Stimulated activated naive CD8-positive, alpha-beta T cell treated with anti-CD3 and anti-CD28 coated beads, Interleukin-15, Interleukin-2, amounts not matched to agents 100 ng/mL and 50 ng/mL, for 24 hours (primary cell): ENCODE data around the gene ECSIT.

Experiments
- H3K27ac Mint-ChIP-seq: one replicate; pipeline ENCODE4 v1.8.0; 2021; ENCODE audit warnings: mild to moderate bottlenecking, mixed read lengths
- H3K27me3 Mint-ChIP-seq: one replicate; pipeline ENCODE4 v1.8.0; 2021; ENCODE audit warnings: mixed read lengths
- H3K36me3 Mint-ChIP-seq: one replicate; pipeline ENCODE4 v1.8.0; 2021; ENCODE audit warnings: low read depth, mixed read lengths
- H3K4me1 Mint-ChIP-seq: one replicate; pipeline ENCODE4 v1.8.0; 2021; ENCODE audit warnings: low read depth, mixed read lengths
- H3K4me3 Mint-ChIP-seq: one replicate; pipeline ENCODE4 v1.8.0; 2021; ENCODE audit warnings: mild to moderate bottlenecking, mixed read lengths
- H3K9me3 Mint-ChIP-seq: one replicate; pipeline ENCODE4 v1.8.0; 2021; ENCODE audit warnings: mixed read lengths

The ECSIT gene

DNA sequence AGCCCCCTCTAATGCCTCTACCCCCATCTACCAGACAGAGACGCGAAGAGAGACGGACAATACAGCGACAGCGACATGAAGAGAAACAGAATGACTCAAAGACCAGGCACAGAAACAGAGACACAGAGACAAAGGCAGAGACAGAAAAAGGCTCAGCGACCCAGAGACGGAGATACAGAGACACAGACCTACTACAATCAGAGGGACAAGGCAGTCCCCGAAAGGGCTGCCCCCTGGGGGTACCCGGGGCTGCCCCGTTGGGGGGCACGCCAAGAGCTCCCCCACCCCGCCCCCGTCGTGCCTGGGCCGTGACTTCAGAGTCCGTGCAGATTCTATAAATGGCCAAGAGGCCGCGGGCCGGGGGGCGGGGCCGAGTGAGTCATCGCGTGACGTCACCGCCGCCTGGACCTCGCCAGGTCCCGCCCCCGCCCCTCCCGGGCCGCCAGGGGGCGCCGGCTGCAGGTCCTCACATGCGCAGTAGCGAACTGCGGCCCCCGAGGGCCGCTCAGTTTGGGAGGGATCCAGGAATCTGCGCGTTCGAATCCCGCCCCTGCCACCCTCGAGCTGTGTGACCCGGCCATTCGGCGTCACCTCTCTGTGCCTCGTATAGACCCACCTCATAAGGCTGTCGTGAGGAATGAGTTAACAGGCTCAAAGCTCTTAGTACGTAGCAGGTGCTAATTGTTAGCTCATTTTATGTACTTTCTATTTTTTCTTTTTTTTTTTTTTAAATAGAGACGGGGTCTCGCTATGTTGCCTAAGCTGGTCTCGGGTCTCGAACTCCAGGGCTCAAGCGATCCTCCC lies 7.1 kb upstream of the ECSIT start:
- peaks cover 19% of the 10 kb centered on the region for H3K27me3 Mint-ChIP-seq
- H3K36me3 Mint-ChIP-seq = no peaks in the 10 kb centered on the region
- no peaks in the 10 kb centered on the region for H3K9me3 Mint-ChIP-seq
- peaks cover 24% of the 10 kb centered on the region for H3K4me1 Mint-ChIP-seq
- peak overlapping the region; percentile 14 for H3K4me3 Mint-ChIP-seq
- peak overlapping the region; percentile 1 for H3K27ac Mint-ChIP-seq

GRCh38 chr19:11534948-11535347 lies 6.0 kb upstream of the ECSIT start:
- Mint-ChIP-seq H3K36me3 (no peaks in the 10 kb centered on the region), H3K27me3 (peaks cover 15% of the 10 kb centered on the region), H3K9me3 (no peaks in the 10 kb centered on the region), H3K4me3 (no peak overlapping the region), H3K27ac (no peak overlapping the region), H3K4me1 (peaks cover 24% of the 10 kb centered on the region)

GRCh38 chr19:11534538-11534937 lies 5.6 kb upstream of the ECSIT start:
- Mint-ChIP-seq H3K4me3 (no peak overlapping the region), H3K27ac (no peak overlapping the region), H3K36me3 (no peaks in the 10 kb centered on the region), H3K9me3 (no peaks in the 10 kb centered on the region), H3K4me1 (peaks cover 24% of the 10 kb centered on the region), H3K27me3 (peaks cover 15% of the 10 kb centered on the region)

DNA sequence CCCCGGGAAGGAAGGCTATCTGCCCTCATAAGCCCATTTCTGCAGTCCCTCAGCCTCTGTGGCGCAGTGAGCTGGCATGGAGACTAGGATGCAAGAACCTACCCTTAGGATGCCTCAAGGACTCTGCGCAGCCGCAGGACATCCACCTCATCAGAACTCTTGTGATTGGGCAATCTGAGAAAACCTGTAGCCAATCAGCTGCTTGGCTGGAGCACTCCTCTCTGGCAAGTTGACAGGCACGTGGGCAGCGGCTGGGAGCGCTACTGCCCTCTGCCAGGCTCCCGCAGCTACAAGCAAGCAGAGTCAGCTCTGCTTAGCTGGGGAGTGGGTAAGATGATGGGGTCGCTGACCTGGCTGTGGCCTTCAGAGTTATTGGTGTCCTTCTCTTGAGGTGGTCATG lies 1.5 kb upstream of the ECSIT start:
- Mint-ChIP-seq H3K9me3 (no peaks in the 10 kb centered on the region), H3K4me1 (peaks cover 42% of the 10 kb centered on the region), H3K36me3 (no peaks in the 10 kb centered on the region), H3K27ac (no peak overlapping the region), H3K4me3 (no peak overlapping the region), H3K27me3 (no peaks in the 10 kb centered on the region)

GRCh38 chr19:11519138-11519537 lies 9.8 kb downstream of the ECSIT start:
- peaks cover 23% of the 10 kb centered on the region for H3K36me3 Mint-ChIP-seq
- no peaks in the 10 kb centered on the region for H3K4me1 Mint-ChIP-seq
- H3K9me3 Mint-ChIP-seq = no peaks in the 10 kb centered on the region
- no peak overlapping the region for H3K4me3 Mint-ChIP-seq
- H3K27me3 Mint-ChIP-seq = no peaks in the 10 kb centered on the region
- no peak overlapping the region for H3K27ac Mint-ChIP-seq

- no peaks in the 10 kb centered on the region for H3K27me3 Mint-ChIP-seq
- H3K4me1 Mint-ChIP-seq = no peaks in the 10 kb centered on the region
- peaks cover 31% of the 10 kb centered on the region for H3K36me3 Mint-ChIP-seq
- H3K27ac Mint-ChIP-seq = no peak overlapping the region
- H3K4me3 Mint-ChIP-seq = no peak overlapping the region
- no peaks in the 10 kb centered on the region for H3K9me3 Mint-ChIP-seq
Observed at GRCh38 chr19:11513946-11514345, 15.0 kb downstream of the ECSIT start.

- Mint-ChIP-seq H3K27ac (no peak overlapping the region), H3K27me3 (no peaks in the 10 kb centered on the region), H3K4me1 (peaks cover 17% of the 10 kb centered on the region), H3K9me3 (no peaks in the 10 kb centered on the region), H3K36me3 (peaks cover 19% of the 10 kb centered on the region), H3K4me3 (no peak overlapping the region)
Observed at GRCh38 chr19:11510444-11510843, 18.5 kb downstream of the ECSIT start.

DNA sequence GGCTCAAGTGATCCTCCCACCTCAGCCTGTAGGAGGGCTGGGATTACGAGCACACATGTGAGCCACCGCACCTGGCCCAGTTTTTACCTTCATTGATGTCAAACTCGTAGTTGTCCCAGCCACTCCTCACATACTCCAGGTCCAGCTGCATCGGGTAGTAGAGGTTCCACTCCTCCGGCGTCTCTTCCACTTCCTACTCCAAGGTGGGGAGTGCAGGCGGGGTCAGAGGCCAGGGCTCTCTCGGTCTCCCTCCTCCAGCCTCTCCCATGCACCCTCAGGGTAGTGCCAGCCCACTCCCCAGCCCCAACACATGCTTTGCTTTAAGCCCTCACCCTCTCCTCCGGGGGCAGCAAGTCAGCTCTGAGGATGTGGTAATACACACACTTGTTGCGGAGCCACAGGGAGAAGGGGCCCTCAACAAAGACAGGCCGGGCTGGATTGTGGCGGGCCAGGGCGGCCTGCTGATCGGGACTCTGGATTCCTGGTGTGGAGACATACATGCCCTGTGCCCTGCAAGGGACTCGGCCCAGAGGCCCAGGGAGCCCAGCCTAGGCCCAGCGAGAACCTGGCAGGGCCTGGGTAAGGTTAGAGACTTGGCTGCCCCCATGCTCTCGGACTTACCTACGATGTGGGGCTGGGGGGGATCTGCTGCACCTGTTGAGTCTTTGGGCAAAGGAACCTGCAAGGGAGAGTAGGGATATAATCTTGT lies 21.4 kb downstream of the ECSIT start:
- H3K9me3 Mint-ChIP-seq = no peaks in the 10 kb centered on the region
- peaks cover 25% of the 10 kb centered on the region for H3K4me1 Mint-ChIP-seq
- H3K36me3 Mint-ChIP-seq = peaks cover 16% of the 10 kb centered on the region
- H3K27ac Mint-ChIP-seq = no peak overlapping the region
- no peaks in the 10 kb centered on the region for H3K27me3 Mint-ChIP-seq
- H3K4me3 Mint-ChIP-seq = peak overlapping the region; percentile 87

DNA sequence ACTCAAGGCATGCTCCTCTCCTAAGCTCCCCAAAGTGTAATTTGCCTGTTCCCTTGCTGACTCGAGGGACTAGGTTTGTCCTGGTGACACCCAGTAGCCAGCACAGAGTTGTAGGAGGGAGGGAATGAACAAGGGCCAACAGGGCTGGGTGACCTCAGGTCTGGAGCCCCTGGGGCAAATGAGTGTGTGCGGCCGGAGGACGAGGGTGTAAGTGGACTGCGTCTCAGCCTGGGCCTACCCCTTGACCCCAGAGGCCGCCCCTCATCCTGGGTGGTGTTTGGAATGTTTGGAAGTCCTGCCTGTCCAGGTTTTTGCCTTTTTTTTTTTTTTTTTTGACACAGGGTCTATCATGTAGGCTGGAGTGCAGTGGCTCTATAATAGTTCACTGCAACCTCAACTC lies 22.0 kb downstream of the ECSIT start:
- H3K27ac Mint-ChIP-seq = peak overlapping the region; percentile 93
- H3K27me3 Mint-ChIP-seq = no peaks in the 10 kb centered on the region
- no peaks in the 10 kb centered on the region for H3K9me3 Mint-ChIP-seq
- peaks cover 16% of the 10 kb centered on the region for H3K36me3 Mint-ChIP-seq
- peaks cover 25% of the 10 kb centered on the region for H3K4me1 Mint-ChIP-seq
- peak overlapping the region; percentile 87 for H3K4me3 Mint-ChIP-seq

DNA sequence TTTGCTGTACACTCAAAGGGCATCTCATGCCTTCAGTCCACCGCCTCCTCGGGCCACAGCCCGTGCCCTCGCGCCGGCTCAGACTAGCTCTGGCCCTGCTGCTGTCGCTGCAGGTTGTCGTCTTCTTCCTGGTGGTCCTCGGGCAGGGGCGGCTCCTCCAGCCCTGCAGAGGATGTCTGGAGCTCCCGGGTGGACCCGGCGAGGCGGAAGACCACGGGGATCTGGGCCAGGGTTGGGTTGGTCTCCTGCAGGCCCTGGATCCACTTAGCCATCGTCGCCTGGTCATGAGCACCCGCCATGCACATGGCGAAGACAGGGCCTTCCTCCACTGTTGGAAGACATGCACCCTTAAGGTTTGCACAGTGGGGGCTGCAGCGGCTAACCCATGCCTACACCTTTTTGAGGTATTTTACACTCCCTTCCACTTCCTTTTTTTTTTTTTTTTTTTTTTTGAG lies 22.8 kb downstream of the ECSIT start:
- Mint-ChIP-seq H3K9me3 (no peaks in the 10 kb centered on the region), H3K4me1 (peaks cover 25% of the 10 kb centered on the region), H3K4me3 (peak overlapping the region; percentile 87), H3K36me3 (peaks cover 12% of the 10 kb centered on the region), H3K27me3 (no peaks in the 10 kb centered on the region), H3K27ac (peak overlapping the region; percentile 93)

GRCh38 chr19:11505504-11506100 lies 23.3 kb downstream of the ECSIT start, which contains the start of gene ZNF653:
Gene ZNF653, minus strand, starts transcription at chr19:11505839. Its CDS starts 53 bp downstream, at chr19:11505786.
- Mint-ChIP-seq H3K4me3 (peak within 1 kb of the TSS; percentile 87), H3K36me3 (peaks cover 9% of the 10 kb centered on the region), H3K27ac (peak within 1 kb of the TSS; percentile 93), H3K9me3 (no peaks in the 10 kb centered on the region), H3K4me1 (peaks cover 25% of the 10 kb centered on the region), H3K27me3 (no peaks in the 10 kb centered on the region)

DNA sequence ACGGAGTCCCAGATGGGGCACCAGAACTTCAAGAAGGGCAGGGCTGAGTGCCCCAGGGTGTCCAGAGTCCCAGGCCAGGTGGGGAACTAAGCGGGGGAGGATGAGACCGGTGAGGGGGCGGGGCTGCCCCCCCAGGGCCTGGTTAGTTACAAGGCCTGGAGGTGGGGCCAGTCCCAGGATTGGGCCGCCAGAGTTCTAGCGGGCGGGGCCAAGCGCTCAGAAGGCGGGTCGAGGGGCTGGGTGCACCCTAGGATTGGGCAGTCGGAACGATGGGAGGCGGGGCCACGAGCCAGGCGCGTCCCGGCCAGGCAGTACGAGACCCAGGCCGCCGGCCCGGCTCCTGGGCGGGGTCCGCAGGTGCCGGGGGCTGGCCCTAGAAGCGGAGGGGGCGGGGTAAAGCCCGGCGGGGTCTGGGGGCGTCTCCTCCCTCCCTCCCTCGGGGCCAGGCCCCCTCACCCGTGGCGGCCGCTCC lies 23.9 kb downstream of the ECSIT start:
- Mint-ChIP-seq H3K27ac (peak overlapping the region; percentile 76), H3K9me3 (no peaks in the 10 kb centered on the region), H3K27me3 (no peaks in the 10 kb centered on the region), H3K36me3 (peaks cover 9% of the 10 kb centered on the region), H3K4me3 (peak overlapping the region; percentile 87), H3K4me1 (peaks cover 25% of the 10 kb centered on the region)

DNA sequence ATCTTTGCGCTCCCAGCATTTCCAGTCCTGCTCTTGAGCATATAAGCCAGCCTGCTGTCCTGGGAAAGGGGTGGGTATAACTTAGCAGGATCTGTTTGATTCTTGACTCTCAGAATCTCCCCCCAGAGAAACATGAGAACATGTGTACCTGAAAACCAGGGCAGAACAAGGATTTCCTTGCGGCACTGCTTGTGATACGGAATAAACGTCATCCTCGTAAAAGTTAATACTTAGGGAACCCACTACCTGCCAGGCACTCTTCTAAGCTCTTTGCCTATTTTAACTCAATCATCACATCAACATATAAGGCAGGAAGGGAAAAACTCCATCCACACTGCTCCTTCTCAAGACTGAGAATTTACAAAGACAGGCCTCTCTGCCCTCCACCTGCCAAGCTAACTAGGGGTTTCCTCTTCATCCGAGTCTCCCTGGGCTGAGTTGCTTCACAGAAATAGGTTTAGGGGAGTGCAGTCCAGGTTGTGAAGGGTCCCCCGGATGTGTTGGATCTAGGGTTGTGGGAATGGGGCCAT lies 24.4 kb downstream of the ECSIT start:
- peaks cover 25% of the 10 kb centered on the region for H3K4me1 Mint-ChIP-seq
- H3K9me3 Mint-ChIP-seq = no peaks in the 10 kb centered on the region
- peak overlapping the region; percentile 87 for H3K4me3 Mint-ChIP-seq
- H3K36me3 Mint-ChIP-seq = peaks cover 14% of the 10 kb centered on the region
- peak overlapping the region; percentile 76 for H3K27ac Mint-ChIP-seq
- H3K27me3 Mint-ChIP-seq = no peaks in the 10 kb centered on the region

DNA sequence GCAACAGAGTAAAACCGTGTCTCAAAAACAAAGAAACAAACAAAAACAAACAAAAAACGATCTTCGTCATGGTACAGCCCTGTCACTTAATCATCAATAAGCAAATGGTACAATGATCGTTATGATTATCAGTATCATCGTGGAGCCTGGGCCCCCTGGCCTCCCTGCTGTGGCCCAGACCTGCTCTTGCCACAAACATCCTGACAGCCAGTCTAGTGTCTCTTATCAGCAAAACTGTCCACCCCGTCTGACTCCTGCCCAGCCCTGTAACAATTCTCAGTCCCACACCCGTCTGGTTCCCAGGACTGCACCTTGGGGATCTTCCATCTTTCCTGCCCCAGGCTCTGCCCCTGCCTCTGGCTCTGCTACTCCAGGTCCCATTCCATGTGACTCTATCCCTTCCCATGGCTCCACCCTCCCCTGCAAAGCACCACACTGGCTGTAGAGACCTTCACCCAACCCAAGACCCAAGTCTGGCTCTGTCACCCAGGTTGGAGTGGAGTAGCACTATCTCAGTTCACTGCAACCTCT lies 29.0 kb downstream of the ECSIT start:
- Mint-ChIP-seq H3K4me3 (no peak overlapping the region), H3K36me3 (peaks cover 20% of the 10 kb centered on the region), H3K4me1 (peaks cover 7% of the 10 kb centered on the region), H3K27me3 (no peaks in the 10 kb centered on the region), H3K9me3 (no peaks in the 10 kb centered on the region), H3K27ac (no peak overlapping the region)
